HS-27A (cell line): ENCODE results near the gene ZDHHC4.

Experiments used
- DNase-seq: peaks from one replicate; pipeline ENCODE4 v3.0.0-alpha.2; 2012; ENCODE audit warnings: low read depth, missing footprints

ZDHHC4 gene

GRCh38 chr7:6577369-6578113 is at the start of gene ZDHHC4:
ZDHHC4 (plus strand) TSS chr7:6577454; CDS start chr7:6580562, 3,108 bp downstream.
- DNase-seq, result peak; percentile 50

DNA sequence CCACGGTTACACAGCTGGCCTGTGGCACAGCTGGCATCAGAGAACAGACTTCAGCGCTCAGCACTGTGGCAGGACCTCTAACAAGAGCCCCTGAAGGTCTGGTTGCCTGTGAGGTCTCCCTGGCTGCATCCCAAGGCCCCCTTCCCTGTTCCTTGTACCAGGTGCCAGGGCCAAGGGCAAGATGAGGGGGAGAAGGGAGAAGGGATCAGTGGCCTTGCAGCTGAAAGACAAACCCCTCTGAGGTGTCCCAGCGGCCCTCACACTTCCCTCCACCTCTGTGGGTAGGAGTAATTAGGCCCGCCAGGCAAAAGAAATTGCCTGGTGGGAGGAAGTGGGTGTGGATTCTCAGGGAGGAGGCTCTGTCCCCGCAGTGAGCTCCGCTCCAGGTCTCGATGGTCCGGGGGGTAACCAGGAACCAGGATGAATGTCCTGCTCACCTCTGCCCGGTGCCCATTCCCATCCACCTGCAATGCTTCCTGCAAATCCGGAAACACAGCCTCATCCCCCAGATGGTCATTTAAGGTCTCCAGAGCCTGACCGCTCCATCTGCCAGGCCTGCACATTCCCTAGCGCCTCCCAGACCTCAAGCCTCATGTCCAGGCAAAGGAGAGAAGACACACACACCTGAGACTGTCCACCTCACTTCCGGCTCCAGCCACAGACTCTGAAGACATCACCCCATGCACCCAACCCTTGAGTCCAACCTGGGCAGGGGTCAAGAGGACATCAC is 48.7 kb upstream of the ZDHHC4 start:
- no peak for DNase-seq

- DNase-seq, result no peak
These were observed 47.6 kb upstream of the ZDHHC4 start for GRCh38 chr7:6529643-6530042.

DNA sequence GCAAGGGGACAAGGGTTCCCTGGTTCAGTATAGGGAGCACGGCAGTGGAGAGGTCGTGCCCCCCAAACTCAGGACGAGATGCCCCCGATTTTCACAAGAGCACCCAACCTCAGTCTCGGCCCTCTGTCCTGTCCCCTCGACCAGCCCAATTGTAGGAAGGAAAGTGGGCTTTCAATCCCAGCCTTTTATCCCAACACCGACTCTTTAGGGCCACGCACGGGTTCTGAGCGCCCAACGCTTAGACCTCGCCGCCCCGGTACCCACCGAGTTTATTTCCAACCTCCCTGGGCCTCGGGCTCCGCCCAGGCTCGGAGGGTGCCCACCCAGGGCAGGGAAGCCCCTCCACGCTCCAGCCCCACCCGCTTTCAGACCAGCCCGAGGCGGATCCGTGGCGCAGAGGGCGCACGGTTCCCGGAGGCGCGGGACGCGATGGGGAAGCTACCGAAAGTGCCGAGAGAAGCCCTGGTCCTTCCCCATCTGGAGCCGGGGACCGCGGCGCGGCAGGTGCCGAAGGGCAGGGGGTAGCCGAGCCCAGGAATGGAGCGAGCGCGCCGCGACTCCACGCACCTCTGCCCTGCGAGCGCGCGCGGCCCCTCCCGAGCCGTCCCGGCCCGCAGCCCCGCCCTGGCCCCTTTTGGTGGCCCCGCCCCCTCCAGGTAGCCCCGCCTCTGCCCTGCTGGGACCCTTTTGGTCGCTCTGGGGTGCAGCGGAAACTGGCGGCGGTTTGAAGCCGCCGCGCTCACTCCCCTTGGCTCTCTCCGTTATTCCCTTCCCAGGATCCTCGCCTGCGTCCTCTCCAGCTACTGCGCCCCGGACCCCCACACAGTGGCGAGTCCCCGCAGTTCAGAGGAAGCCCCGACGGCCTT is 46.4 kb upstream of the ZDHHC4 start:
- no peak for DNase-seq

DNA sequence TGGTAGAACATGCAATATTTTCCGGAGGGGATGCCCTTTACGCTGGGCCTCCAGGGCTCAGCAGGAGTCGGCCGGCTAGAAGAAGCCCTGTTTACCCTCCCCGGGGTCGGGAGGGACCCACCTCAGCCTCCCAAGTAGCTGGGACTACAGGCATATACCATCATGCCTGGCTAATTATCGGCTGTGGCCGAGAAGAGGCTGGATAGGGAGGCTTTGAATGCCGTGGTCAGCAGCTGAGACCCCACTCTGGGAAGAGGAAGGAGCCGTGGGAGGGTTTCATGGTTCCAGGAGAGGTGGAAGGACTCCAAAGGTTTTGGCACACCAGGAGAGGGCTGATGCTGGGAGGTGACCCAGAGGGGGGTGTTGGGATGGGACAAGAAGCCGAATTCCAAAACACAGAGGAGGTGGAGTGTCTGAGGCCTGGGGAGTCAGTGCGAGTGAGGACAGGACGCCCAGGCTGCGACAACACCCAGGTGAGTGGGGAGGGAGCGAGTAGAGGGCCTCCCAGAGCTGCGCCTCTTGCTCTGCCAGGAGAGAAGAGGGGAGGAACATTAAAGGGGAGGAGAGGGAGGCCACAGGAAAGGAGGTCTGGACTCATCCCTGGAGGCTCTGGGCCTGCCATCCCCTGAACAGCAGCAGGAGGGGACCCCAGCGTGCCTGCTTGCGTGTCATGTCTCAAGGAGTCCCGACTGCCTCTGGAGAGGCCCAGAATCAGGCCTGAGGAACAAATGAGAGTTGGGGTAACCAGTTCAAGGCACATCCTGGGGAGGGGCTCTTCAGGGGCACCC is 45.6 kb upstream of the ZDHHC4 start:
- DNase-seq, result no peak

GRCh38 chr7:6532516-6532915 is 44.7 kb upstream of the ZDHHC4 start:
- DNase-seq, result no peak

- no peak for DNase-seq
These were observed 43.3 kb upstream of the ZDHHC4 start for GRCh38 chr7:6533893-6534495.

DNA sequence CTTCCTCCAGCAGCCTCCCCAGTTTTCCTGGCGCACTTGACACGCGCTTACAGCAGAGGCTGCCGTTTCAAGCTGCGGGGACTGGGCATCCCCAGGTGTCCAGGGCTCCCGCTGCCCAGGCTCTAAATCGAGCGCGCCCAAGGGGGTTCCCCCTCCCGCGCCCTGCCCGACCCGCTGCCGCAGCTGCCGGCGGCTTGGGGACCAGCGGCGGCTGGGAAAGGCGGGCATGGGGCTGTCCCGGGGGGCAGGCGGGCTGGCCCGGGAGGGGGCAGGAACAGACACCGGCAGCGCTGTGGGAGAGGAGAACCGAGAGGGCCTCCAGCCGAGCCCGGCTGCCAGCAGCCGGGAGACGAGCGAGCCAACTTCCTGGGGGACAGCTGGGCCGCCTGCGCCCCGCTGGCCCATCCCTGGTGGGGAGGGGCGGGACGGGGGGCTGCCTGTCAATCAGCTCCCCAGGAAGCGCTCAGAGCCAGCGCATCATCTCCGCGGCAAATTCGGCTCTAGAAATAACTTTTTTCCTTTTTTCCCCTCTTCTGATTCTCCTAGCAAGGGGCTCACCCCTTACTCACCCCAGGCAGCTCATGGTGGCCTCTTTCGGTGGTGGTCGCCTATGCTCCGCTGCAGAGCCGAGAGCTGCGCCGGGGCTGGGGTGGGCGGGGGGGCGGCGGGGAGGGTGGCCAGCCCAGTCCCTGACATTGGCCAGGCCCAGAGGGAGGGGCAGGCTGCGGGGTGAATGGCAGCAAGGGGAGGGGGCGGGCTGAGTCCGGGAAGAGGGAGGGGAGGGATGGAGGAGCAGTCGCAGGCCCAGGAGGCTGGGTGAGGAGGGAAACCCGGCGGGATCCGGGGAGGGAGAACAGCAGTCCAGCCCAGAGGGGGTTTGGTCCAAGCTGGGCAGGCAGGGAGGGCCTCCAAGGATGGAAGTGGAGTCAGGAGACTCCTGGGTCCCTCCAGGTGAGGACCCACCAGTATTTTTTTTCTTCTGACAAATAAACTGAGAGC is 40.7 kb upstream of the ZDHHC4 start:
- DNase-seq, result no peak

DNA sequence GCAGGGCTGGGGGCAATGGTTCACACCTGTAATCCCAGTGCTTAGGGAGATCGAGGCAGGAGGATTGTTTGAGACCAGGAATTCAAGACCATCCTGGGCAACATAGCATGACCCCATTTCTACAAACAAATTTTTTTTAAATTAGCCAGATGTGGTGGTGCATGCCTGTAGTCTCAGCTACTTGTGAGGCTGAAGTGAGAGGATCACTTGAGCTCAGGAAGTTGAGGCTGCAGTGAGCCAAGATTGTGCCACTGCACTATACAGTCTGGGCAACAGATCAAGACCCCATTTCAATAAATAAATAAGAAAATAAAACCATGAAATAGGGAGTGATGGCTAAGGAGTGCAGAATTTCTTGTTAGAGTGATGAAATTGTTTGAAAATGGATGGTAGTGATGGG is 34.9 kb upstream of the ZDHHC4 start:
- no peak for DNase-seq

DNA sequence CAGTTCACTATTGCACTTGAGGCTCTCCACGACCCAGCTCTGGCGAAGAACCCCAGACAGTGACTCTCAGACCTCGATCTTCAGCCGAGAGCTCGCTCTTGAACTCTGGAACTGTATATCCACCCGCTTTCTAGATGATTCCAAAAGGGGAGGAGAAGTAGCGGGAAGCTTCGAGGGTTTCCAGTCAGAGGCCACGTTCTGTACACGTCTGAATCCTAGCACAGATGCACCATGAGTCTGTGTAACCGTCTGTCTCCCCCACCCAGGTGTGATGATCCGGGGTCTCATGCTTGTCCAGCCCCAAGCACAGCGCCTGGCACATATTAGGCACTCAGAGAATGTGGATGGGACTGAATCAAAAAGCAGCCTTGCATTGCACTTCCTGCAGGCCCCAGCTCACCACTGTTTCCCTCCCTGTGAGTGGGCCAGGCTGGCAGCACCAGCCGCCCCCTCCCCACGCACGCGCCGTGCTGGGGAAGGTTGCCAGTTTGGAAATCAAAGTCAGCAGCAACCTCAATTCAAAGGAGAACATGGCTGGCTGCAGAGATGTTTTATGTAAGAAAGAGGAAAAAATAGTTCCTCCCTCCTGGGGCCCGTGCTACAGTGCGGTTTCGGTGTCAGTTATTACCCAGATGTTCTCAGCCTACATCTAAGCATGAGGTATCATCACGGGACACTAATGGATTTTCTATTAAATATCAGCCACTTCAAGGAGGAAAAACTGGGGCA is 31.7 kb upstream of the ZDHHC4 start:
- DNase-seq, result no peak

DNA sequence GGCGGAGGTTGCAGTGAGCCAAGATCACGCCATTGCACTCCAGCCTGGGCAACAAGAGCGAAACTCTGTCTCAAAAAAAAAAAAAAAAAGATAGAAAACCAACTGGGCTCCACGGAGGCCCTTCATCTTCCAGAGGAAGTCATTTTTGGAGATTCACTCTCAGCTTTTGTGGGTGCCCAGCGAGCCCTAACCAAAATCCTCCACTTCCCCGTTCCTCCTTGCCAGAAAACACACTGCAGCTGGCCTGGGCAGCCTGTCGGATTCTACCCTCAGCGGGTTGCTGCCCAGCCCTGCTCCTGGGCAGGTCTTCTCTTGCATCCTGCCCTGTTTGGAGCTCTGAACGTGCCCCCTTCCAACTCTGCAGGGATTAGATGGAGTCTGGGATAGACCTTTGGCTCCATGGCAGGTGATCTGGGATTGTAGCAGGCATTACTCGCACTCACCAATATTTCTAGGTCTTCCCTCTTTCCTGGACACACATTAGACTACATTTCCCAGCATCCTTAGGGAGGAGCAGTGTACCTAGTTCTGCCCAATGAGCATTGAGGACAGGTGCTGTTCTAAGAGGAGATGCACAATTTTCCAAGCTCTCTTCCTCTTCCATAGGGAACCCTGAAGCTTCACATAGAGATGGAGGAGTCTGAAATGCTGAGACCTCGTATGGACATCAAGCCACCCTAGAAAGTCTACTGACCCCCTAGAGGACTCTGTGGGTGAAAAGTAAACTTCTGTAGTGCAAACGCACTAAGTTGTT is 30.6 kb upstream of the ZDHHC4 start:
- no peak for DNase-seq

GRCh38 chr7:6547400-6547799 is 29.9 kb upstream of the ZDHHC4 start:
- no peak for DNase-seq

DNA sequence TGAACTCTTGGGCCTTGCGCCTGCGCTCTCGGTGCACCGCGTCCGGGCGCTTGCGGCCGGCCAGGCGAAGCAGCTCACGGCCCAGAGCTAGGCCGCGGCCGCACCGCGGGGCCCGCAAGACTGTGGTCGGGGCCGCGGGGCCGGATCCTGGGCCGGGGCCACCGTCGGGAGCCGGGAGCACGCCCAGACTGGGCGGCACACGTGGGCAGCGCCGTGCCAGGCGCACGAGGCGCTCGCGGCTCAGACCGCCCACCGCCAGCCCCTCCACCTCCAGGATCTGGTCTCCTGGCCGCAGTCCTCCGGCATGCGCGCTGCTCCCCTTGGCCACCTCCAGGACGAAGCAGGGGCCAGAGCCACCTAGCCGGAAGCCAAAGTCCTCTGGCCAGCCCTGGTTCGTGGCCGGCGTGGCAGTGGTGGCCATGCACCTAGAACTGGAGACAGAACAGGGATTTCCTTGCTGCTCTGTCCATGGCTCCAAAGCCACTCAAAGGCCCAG is 26.2 kb upstream of the ZDHHC4 start, which contains the start of gene GRID2IP:
TSS of gene GRID2IP (minus strand) at position 446 of the 496 bp plus-strand sequence. CDS start at position 421, 25 bp downstream.
- no peak for DNase-seq

GRCh38 chr7:6553448-6554044 is 23.7 kb upstream of the ZDHHC4 start:
- DNase-seq, result no peak

DNA sequence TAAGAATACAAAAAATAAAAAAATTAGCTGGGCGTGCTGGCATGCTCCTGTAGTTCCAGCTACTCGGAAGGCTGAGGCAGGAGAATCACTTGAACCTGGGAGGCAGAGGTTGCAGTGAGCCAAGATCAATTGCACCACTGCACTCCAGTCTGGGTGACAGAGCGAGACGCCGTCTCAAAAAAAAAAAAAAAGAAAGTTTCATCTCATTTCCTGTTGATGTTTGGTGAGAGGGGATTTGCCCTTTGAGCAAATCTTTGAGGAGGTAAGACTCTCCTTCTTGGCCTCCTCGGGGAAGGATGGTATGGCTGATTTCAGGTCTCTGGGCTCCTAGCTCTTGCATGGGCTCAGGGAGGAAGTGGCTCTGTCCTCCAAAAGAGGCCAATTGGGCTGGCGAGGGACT is 22.4 kb upstream of the ZDHHC4 start:
- DNase-seq, result no peak

DNA sequence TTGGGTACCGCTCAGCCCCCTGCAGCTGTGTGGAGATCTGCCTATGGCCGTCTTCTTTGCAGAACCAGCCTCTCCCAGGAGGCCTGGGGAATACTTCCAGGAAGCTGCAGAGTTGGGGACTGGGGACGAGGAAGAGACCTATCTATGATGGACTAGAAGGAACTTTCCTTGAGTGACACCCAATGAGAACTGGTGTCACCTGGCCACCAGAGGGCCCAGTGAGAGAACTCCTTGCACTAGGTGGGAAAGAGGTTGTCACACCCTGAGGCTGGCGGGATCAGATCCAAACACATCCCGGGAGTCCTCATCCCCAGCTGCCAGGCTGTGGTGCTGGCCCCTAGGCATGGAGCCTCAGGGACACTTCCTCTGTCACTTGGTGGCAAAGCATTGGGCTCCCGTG is 21.1 kb upstream of the ZDHHC4 start:
- no peak for DNase-seq

DNA sequence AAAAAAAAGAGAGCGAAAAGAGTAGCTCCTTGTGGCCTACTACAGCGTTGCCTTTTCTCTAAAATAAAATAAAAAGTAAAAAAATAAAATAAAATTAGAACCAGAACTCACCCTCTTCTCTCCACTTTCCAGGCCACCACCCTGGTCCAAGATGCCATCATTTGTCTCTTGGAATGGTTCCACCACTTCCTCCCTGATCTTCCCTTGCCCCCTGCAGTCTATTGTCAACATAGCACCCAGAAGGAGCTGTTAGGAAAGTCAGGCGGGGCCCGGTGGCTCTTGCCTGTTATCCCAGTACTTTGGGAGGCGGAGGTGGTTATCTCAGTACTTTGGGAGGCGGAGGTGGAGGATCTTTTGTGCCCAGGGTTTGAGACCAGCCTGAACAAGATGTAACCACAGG is 18.4 kb upstream of the ZDHHC4 start:
- peak; percentile 11 for DNase-seq

- DNase-seq, result no peak
These were observed 17.4 kb upstream of the ZDHHC4 start for GRCh38 chr7:6559896-6560295.
